Skeletal muscle cell (primary cell): ENCODE measurements around the gene USP4.

ENCODE experiments used
- DNase-seq: peaks from one replicate; pipeline ENCODE4 v3.0.0-alpha.2; 2010; ENCODE audit warnings: low read depth
- H3K4me3 ChIP-seq: 2 replicates; pipeline ENCODE4 v1.5.1; 2011; ENCODE audit warnings: low read depth, mild to moderate bottlenecking, control low read depth, low read length, moderate library complexity

The USP4 gene

DNA sequence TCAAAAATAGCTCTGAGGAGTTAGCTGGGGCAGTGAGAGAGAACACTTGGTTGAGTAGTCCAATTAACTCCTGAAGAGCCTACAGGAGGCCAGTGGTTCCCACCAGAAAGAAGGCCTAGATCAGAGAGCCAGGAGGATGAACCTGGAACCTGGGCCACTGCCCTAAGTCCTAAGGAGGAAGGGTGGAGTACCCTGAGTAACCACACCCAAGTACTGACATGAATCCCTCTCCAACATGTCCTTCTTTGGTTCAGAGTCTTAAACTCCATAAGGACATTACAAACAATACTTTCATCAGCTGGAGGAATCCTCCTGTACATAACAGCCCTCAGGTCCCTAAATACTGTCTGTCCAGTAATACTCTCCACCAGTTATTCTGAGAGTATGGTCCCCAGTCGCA lies 37.2 kb downstream of the USP4 start:
- H3K4me3 ChIP-seq: no peak overlapping the region
- no peak for DNase-seq

DNA sequence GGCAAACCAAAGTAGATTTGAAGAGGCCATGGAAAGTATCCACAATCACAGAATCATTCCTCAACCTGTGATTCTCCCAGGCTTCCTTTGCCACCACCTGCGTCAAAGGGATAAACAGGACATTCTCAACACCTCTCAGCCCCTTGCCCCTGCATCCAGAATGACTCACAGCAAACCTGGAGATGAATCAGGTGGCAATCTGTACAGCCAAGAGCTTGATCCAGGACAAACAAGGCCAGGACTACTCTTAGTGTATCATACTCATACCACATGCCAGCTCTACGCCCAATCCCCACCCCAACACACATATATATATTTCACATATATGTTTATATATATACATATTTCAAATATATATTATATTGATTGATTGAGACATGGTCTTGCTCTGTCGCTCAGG lies 39.3 kb downstream of the USP4 start:
- DNase-seq: no peak
- H3K4me3 ChIP-seq: no peak overlapping the region

DNA sequence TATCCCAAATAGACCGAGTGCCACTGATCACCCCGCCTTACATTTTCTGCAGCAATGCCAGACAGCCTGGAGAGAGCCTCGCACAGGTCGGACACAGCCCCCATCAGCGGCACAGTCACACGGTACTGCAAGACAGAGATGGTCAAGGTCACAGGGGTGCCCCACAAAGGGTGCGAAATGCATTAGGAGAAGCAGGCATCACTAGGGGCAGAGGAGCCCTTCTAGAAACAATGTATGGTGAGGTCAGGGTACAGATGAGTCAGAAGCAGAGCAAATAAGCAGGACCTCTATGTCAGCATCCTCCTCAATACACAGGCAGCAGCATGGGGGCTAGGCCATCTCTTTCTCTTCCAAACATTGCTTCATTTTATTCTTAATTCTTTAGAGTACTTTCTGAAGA lies 41.3 kb downstream of the USP4 start:
- no peak overlapping the region for H3K4me3 ChIP-seq

DNA sequence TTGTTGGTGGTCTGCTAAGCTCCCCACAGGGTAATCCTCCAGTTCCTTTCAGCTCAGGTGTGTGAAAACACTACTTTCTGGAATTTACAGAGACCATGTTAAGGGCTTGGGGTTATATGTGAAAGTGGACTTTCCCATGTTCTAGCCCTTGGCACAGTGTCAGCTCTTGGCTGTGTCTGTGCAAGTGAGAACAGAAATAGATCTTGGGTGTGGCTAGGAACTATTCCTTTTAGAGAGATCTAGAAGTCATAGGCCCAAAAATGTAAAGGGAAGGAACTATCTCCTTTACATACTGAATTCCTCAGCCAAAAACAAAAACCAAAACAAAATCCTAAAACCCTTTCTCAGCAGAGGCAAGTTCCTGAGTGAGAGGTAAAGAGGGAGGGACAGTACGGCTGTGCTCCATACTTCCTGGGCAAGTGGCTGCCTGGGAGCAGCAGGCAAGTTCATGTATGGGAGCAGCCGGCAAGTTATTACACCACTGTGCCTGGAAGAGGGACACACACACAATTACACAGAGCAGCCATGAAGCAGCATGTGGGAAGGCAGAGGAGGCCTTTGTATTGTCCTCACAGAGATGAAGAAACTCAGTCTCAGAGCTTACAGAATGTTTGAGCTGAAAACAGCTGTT lies 43.0 kb downstream of the USP4 start:
- H3K4me3 ChIP-seq: no peak overlapping the region
- DNase-seq: no peak

More for the DNA sequence above, 41.3 kb downstream of the USP4 start:
- no peak for DNase-seq

DNA sequence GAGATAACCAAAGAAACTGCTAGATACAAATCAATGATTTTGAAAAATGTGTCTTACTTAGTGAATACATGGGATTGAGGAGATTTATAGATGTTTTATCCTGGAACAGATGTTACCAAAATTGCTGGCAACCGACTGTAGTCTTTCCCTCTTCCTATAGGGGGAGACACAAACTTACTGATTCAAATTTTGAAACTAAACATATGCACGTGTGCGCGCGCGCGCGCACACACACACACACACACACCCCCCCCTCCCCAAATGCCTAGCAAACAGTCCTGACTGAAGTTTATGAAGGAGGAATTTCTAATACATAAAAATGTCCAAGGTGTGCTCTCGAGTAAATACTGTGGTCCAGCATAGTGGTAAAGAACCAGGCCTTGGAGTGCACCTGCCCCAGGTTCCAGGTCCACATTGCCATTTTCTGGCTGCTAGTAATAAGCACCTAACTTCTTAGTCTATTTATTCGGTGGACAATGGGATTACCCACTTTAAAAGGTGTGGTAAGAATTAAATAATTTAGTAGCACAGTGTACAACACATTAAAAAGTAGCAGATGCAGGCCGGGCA lies 44.3 kb downstream of the USP4 start:
- no peak for DNase-seq
- H3K4me3 ChIP-seq: no peak overlapping the region

DNA sequence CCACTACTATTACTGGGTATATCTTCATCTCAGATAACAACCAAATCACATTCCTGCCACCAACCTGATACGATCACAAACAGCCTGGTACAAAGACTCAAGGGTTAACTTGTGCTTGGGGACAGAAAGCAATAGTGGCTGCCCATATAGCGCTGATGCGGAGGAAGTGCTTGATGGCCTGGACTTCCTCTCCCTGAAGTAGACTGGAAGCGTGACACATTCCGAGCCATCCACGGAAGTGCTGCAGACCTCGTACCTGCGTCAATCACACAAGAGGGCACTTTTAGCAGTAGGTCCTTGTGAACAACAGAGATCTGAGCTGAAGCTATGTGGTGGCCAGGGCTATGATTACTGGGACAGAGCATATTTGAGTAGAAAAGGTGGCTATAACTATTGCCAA lies 45.5 kb downstream of the USP4 start:
- no peak for DNase-seq
- H3K4me3 ChIP-seq: no peak overlapping the region

DNA sequence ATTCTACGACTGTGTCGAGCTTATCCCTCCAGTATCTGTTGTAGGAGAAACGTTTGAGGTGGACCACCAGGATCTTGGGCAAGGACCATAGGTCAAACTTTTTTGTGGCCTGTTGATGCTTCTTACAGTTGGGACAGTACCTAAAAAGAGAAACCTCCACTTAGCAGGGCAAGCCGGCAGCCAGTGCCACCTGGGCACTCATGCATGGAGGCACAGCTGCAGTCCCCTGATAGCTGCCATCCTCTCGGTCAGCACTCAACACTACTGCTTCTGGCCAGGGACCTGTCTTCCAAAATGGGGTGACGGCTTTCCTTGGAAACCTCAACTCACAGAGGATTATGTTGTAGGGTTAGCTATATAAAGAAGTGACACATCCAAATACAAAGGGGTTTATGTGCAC lies 55.9 kb downstream of the USP4 start:
- DNase-seq: no peak
- no peak overlapping the region for H3K4me3 ChIP-seq

DNA sequence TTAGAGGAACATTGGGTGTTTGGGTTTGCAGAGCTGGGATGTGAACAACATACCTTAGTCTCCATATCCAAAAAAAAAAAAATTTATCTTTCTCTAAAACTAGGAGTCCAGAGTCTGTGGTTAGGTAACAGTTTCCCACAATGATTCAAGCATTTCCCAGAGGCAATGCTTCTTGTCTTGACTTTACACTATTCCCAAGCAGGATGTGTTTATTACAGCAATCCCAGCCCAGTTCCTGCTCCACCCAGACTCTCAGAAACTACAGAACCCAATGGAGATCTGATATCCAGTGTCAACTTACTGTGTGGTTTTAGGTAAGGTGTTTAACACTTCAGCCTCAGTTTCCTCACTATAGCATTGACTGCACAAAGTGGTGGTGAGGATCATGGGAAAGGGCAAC lies 60.5 kb downstream of the USP4 start:
- DNase-seq: no peak
- no peak overlapping the region for H3K4me3 ChIP-seq

DNA sequence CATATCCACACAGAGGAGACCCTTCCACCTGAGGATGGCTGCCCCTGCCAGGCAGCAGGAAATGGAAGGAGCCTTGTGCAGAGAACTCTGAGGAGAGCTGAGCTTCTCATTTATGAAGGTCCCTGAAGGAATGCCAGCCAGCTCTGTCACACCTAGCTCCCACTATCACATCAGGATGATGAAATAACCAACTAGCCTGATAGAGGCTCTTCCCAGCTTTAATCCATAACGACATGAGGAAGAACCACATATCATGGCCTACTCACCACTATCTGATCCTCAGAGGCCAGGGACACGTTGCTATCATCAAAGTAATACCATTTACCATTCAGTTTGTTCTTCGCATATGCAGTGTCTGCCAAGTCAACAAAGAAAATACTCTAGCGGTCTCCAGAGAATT lies 61.3 kb downstream of the USP4 start:
- H3K4me3 ChIP-seq: no peak overlapping the region
- no peak for DNase-seq

DNA sequence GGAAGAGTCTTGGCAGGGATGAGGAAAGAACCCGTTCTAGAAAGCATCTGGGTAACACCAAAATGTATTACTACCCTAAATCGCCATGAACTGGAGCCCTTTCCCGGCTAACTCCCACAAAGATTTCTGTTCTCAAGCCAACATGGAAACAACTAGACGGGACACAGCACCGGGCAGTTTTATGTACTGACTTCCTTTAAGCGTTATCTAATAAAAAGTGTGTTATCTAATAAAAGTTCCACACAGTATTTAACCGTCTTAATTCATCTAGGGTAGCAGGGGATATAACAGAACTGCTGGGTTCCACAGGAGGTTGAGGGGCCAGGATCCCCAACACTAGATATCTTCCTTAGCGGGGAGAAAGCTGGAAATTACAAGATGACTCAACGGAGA lies 62.5 kb downstream of the USP4 start:
- DNase-seq: no peak

DNA sequence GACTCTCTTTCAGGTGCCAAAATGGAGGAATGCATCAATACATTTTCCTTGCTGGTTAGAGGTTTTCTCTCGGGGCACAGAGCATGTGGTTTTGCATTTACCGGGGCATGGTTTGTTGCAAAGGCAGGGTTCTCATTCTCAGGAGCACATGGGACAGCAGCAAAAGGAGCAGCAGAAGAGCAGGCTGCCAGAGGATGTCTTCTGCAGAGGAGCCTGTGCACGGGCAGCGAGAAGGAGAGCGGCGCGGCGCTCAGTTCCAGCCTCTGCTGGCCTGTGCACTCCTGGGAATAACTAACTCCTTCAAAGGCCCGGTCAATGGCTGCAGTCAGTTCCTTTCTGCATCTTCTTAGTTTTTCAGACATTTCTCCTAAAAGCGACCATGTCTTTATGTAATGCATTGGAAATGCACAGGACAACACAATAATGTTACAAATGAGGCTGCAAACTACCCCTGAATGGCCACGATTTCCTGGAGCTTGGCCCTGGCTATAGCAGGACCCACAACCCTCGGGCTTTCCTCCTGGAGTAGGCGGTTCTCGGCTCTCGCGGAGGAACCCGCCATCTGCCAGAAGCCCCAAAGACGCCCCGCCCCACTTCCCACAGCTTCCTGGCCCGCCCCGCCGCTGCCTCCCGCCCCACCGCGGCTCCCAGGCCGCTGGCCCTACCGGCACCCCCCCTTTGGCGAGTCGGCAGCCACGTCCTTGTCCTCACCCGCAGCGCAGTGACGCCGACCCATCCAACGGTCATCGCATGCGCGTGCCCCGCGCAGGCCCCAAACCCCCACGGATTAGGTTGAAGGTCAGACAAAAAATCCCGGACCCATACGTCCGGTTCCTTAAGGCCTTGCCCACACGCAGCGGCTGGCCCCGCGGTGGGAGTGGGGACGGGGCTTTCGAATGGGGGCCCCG lies 63.1 kb downstream of the USP4 start, which contains the start of gene C3orf62:
C3orf62 (minus strand) TSS at position 758 of the 908 bp plus-strand sequence; CDS start at position 398, 360 bp downstream.
- peak; percentile 36 for DNase-seq
- peak within 1 kb of the TSS; percentile 48 for H3K4me3 ChIP-seq

More for the DNA sequence above, 62.5 kb downstream of the USP4 start:
- peak overlapping the region; percentile 48 for H3K4me3 ChIP-seq

DNA sequence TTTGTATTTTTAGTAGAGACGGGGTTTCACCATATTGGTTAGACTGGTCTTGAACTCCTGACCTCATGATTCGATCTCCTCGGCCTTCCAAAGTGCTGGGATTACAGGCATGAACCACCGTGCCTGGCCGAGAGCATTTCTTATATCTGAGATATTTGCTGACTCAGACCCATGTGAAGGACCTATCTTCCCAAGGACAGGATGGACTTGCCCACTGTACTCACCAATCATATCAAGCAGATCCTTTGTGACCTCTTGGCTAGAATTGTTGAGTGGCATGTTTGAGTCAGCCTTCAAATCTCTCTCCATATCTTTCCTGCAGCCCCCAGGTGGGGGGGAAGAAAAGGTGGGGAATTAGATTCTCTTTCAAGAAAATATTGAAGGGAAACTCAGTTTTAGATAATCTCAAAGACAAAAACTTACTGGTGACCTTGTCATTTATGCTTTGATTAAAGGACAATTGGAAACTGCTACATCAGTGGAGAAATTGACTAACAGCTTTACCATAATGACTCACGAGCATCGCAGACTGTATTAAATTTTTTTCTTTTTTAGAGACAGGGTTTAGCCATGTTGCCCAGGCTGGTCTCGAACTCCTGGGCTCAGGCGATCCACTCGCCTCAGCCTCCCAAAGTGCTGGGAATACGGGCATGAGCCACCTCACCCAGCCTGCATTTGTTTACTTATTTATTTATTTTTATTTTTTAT lies 65.9 kb downstream of the USP4 start:
- no peak overlapping the region for H3K4me3 ChIP-seq
- no peak for DNase-seq

DNA sequence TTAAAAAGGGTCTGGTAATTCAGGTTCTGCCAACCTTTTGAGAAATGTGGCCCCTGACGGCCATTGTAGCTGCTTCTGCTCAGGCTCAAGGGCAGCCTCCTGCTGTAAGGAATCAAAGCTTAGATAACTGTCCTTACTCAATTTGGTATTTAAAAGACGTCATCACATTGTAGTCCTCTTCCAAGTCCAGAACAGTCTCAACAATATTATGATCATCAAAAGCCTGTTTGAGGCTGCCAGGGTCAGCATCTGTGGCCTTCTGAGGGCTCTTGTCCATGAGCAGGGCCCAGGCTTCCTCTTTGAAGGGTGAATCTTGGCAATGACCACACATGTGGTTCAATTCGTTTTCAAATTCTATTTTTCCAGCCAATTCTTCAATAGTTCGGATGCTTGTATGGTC lies 68.8 kb downstream of the USP4 start:
- no peak for DNase-seq
- H3K4me3 ChIP-seq: no peak overlapping the region

DNA sequence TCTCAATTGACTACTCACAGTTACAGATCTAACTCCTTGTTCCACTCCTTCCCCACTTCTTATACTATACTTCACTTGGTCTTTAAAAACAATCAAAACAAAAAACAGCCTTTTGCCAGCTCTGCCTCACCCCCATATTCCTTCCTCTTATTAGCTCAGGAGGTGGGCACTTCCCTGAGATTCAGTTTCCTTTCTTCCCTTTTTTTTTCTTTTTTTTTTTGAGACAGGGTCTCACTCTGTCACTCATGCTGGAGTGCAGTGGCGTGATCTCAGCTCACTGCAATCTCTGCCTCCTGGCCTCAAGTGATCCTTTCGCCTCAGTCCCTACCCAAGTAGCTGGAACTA lies 69.7 kb downstream of the USP4 start:
- DNase-seq: no peak
- no peak overlapping the region for H3K4me3 ChIP-seq

DNA sequence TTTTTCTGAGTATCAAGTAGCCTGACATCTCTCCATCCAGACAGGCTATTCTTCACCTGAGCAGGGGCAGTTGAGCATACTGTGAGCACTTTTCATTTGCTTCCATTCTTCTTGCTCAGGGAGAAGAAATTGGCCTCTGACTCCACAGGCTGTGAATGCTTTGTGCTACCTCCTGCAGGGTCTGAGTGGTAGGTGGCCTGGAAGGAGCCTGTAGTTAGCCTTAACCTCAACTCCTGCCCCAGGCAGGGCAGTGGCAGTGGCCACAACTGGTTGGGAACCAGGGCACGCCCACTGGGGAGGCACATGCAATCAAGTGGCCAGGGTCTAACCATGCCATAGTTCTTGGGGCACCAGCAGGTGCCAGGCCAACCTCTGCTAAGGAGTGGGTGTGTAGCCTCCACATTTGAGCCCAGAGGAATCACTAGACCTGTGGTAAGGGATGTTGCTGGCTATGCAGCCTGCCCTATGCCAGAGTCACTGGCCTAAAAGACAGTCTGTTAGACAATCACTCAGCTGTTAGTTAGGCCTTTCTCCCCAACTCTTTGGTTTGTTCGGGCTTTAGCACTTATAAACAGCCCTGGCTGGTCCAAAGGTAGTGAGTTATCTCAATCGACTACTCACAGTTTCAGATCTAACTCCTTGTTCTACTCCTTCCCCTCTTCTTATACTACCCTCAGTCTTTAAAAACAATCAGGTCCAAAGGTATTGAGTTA lies 70.3 kb downstream of the USP4 start:
- no peak overlapping the region for H3K4me3 ChIP-seq
- no peak for DNase-seq

DNA sequence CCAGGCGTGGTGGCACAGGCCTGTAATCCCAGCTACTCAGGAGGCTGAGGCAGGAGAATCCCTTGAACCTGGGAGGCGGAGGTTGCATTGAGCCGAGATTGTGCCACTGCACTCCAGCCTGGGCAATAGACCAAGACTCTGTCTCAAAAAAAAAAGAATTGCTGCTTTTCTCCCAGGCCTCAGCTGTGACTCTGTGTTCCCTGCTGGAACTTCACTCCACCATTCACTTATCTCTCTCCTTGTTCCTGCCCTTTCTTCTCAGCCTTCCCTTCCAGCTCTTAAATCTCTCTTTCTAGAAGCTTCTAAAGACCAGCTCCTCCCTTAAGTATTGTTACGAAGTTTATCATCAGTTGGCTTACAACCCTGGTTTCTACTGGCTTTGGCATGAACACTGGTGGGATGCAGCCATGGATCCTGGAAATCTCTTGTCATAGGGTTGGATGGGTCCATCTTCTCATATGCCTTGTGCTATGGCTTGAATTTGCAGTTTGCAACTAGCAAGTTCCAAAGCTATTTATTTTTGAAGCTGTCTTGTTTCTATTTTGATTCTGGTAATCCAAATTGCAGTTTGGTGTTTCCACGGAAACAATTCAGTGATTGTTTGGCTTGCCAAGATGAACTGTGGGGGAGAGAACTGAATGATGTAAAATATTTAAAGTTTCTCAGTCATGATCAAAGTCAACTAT lies 73.3 kb downstream of the USP4 start:
- no peak for DNase-seq
- H3K4me3 ChIP-seq: no peak overlapping the region

DNA sequence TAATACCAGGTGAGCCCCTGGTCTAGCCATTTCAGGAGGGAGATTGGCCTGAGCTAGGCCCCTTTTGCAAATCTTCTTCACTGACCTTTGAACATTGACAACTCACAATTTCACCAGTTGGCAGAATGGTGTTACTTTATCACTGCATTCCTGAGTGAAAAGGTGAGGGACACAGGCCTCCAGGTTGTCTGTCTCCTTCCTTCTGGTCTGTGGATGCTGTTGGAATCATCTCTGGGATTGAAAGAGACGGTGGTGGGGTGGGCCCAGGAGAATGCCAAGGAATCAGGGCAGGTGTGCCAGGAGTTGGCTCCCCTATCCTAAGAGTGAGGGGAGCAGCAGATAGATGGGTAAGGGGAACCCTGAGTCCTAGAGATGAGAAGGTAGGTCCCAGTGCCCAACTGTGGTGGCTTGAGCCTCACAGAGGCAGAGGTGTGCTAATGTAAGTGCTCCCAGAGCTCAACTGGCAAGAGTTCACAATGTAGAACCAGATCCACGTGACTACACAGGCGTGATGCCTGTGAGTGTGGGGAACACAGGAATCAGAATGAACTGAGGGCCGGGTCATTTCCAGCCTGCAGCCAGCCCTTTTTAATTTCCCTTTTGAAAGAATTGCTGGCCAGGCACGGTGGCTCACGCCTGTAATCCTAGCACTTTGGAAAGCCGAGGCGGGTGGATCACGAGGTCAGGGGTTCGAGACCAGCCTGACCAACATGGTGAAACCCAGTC lies 74.0 kb downstream of the USP4 start:
- no peak for DNase-seq
- H3K4me3 ChIP-seq: no peak overlapping the region

DNA sequence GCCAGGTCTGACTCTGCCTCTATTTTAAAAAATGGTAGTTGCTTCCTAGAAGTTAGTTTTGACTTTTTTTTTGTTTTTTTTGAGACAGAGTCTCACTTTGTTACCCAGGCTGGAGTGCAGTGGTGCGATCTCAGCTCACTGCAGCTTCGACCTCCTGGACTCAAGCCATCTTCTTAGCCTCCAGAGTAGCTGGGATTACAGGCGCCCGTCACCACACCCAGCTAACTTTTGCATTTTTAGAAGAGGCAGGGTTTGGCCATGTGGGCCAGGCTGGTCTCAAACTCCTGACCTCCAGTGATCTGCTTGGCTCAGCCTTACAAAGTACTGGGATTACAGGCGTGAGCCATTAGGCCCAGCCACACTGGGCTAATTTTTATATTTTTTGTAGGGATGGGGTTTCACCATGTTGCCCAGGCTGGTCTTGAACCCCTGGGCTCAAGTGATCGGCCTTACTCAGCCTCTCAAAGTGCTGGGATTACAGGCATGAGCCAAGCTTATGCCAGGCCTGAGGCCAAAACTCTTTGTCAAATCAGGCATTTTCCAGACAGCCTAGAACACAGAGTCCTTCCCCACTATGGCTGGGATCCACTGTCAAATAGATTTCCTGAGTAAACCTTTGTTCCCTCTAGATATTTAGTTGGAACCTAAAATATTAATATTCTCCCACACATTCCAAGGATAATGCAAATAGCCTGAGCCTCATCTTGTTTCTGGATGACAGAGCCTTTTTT lies 76.5 kb downstream of the USP4 start:
- no peak overlapping the region for H3K4me3 ChIP-seq

More for the DNA sequence above, 76.5 kb downstream of the USP4 start:
- no peak for DNase-seq
